IMR-90 (cell line): Measurements from ENCODE around the gene FLYWCH1.

Experiments
- CHD1 ChIP-seq: IDR thresholded peaks from 2 replicates; pipeline ENCODE4 v1.6.1; 2012; ENCODE audit warnings: low read depth, low read length, improper control_type of control experiment
- CTCF ChIP-seq: conservative IDR thresholded peaks from 2 replicates; pipeline ENCODE4 v1.5.1; 2012; ENCODE audit warnings: mild to moderate bottlenecking, low read depth, low read length, improper control_type of control experiment
- ELK1 ChIP-seq: fragments of 150-350 bp; IDR thresholded peaks from 2 replicates; pipeline ENCODE4 v1.6.1; 2016; ENCODE audit warnings: low read depth, mild to moderate bottlenecking, low read length, moderate library complexity, borderline replicate concordance
- FOS ChIP-seq: fragments of 150-350 bp; IDR thresholded peaks from 2 replicates; pipeline ENCODE4 v1.6.1; 2016; ENCODE audit warnings: low read depth, low read length
- MAFK ChIP-seq: IDR thresholded peaks from 2 replicates; pipeline ENCODE4 v1.6.1; 2012; ENCODE audit warnings: low read depth, low read length, improper control_type of control experiment
- MXI1 ChIP-seq: IDR thresholded peaks from 2 replicates; pipeline ENCODE4 v1.6.1; 2012; ENCODE audit warnings: low read depth, mild to moderate bottlenecking, low read length, moderate library complexity, borderline replicate concordance
- NFE2L2 ChIP-seq: fragments of 150-350 bp; IDR thresholded peaks from 2 replicates; pipeline ENCODE4 v1.6.1; 2016; ENCODE audit warnings: low read depth, mild to moderate bottlenecking, low read length
- POLR2A ChIP-seq: IDR thresholded peaks from 2 replicates; pipeline ENCODE4 v1.6.1; 2012; ENCODE audit warnings: mild to moderate bottlenecking, low read depth, low read length
- RAD21 ChIP-seq: IDR thresholded peaks from 2 replicates; pipeline ENCODE4 v1.6.1; 2012; ENCODE audit warnings: low read length, improper control_type of control experiment
- RCOR1 ChIP-seq: IDR thresholded peaks from 2 replicates; pipeline ENCODE4 v1.6.1; 2012; ENCODE audit warnings: mild to moderate bottlenecking, low read length, improper control_type of control experiment; ENCODE audit not compliant: insufficient replicate concordance
- SMC3 ChIP-seq: fragments of 150-350 bp; IDR thresholded peaks from 2 replicates; pipeline ENCODE4 v1.6.1; 2016; ENCODE audit warnings: low read depth, mild to moderate bottlenecking, antibody characterized with exemption, low read length, moderate library complexity
- USF2 ChIP-seq: fragments of 150-350 bp; IDR thresholded peaks from 2 replicates; pipeline ENCODE4 v1.6.1; 2017; ENCODE audit warnings: mild to moderate bottlenecking, antibody characterized with exemption, low read length, low read depth

GRCh38 chr16:2967721-2968161, 56.0 kb downstream of the FLYWCH1 start:
- TF ChIP-seq CTCF = no peak
- TF ChIP-seq FOS = no peak
- TF ChIP-seq MXI1 = no peak
- TF ChIP-seq USF2 = no peak
- no peak for TF ChIP-seq CHD1
- TF ChIP-seq ELK1 = no peak
- TF ChIP-seq POLR2A = no peak
- TF ChIP-seq MAFK = no peak
- TF ChIP-seq SMC3 = no peak
- no peak for TF ChIP-seq RAD21
- no peak for TF ChIP-seq NFE2L2
- no peak for TF ChIP-seq RCOR1
